ENCODE data around the gene PLXNA4.

The PLXNA4 gene

DNA sequence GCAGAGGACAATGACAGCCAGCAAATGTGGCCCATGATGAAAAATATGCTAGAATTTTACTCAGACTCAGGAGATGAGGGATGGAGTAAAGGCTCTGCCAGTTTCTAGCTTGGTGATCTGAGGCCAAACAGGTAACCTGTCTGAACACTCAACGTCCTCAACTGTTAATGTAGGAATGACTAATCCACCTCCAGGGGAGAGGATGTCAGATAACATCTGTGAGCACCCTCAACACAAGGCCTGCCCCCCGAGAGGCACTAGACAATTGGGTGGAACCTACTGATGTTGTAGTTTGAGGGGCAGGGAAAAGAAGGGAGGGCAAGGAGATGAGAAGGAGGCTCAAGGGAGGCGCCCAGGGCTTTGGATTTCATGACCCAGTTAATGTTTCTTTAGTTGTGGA, 445.1 kb downstream of the PLXNA4 start:
- DNase-seq = no peak

DNA sequence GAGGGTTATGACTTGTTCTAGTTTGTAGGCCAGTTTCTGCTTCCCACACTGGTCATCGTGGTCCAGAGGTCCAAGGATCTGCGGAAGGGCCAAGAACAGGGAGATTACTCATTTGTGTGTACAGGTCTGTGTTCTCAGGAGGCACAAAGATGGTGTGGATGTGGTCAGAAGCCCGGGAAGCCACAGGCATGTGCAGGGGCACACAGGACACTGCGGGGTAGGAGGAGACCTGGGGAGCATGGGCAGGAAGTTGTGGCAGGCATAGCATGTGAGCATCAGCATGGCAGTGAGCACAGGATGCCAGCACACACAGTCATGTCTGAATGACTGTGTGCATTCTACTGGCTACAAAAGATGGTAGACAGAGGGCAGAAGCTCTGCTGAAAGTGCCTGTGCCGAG, 445.8 kb downstream of the PLXNA4 start:
- no peak for DNase-seq

DNA sequence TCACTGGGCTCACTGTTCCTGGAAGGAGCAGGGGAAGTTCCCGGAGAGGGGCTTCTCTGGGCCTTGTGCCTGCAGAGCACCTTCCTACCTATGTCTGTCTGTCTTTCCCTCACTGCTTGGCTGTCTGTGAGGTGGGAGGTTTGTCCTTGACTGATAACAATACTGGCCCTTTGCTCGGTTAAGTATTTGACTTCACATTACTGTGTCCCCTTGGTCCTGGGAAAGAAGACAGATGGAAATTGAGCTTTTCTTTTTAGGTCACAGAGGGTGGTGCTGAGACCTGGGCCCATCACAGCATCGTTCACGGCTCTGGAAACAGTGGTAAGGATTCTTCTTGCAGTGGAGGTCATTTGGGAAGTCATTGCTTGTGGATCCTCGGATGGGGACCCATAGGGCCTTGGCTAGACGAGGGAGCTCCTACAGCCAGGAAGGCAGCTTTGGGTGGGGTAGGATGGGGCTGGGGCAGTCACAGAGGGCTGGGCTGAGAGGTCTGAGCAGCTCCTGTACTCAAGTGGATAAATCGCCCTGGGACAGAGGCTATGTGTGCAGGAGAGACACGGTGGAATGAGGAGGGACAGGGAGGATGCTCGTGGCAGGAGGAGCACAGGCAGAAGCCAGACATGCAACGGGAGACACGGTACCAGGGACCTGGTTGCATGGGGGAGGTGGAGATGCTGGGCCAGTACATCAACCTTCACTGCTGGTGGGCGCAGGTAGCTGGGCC, 450.2 kb downstream of the PLXNA4 start:
- no peak for DNase-seq

DNA sequence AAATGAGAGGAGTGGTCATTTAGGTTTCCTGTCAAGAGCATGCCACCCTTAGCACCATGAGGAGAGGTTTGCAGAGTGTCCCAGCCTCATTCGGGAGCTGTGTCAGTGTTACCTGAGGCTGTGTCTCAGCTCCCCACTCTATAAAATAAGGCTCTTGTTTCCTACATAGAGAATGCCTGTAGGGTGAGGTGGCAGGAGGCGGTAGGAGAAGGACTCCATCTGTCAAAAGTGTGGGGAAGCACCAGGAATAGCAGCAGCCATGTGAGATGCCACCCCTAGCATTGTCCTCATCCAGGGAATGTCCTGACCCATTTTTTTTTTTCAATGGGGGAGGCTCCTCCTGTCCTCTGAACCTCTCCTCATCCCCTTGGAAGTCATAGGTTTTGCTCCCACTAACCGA, 451.2 kb downstream of the PLXNA4 start:
- no peak for DNase-seq

- no peak for DNase-seq
Measured at GRCh38 chr7:132124575-132124974, 451.7 kb downstream of the PLXNA4 start.

GRCh38 chr7:132123773-132124172, 452.5 kb downstream of the PLXNA4 start:
- DNase-seq = no peak

DNA sequence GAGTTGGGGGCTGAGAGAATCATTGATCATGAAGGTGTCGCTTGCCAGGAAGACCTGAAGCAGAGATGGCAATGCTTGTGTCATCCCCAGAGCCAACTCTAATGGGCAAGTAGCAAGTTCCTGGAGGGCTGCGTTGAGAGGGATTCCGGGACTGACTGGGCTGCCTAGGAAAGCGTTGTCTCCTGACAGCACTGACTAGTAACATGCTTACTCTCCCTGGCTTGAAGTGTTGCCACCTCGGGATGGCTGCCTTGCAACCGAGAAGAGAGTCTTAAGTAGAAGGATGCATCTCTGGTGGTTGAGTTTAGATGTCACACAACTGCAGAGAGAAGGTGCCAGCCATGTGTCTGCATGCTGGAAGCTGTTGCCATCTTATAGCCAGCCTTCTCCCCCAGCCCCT, 453.4 kb downstream of the PLXNA4 start:
- DNase-seq = no peak

- no peak for DNase-seq
Measured at GRCh38 chr7:132121987-132122386, 454.3 kb downstream of the PLXNA4 start.

DNA sequence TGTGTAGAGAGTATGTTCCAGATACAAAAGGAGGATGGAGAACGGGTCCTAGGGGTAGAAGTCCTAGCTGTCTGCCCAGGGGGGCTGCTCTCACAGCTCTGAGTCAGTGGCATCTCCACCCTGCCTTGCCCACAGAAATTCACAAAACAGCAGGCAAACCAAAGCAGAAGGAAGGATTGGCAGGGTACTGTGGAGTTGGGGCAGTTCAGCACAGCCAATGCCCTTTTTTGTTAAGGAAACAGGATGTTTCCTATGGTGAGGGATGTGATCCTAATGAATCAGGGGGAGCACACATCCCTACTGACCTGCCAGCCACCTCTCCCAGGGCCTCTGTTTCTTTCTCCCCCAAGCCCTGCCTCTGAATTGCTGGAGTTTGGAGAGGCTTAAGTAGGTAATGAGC, 457.6 kb downstream of the PLXNA4 start:
- no peak for DNase-seq

DNA sequence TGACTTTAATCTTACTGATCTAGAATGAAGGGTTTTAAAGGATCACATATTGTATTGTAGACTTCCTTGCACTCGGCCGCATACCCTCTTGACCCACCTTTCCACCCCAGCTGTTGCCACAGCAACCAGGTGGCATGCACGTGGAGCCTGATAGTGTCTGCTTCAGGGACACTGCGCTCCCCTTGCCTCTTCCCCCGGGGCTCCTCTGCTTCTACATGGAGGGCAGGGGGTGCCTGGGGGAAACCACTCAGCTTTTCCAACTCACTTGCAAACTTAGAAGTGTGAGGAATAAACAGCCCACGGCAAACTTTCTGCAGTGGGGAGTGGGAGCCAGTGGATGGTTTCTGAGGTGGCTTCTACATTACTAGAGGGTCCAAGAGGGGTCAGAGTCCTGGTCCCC, 458.6 kb downstream of the PLXNA4 start:
- DNase-seq = no peak

DNA sequence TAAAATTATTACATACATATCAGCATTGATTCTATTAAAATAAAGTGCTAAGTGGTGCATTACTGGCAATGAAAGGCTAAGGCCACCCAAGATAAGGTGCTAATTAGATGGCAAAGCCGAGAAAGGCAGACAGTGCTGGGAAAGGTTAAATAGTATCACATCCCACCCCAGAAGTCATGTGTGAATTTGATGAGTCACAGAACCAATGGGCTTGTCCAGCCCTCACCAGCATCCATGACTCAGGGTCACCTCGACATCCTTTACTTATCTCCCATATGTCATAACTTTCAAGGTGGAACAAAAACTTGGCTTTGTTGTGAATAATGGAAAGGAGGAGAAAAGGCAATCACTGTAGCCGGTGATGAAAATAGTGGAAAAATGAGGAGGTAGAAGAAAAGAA, 459.1 kb downstream of the PLXNA4 start:
- DNase-seq = no peak

GRCh38 chr7:132116369-132116768, 459.9 kb downstream of the PLXNA4 start:
- no peak for DNase-seq

- DNase-seq = no peak
Measured at GRCh38 chr7:132115758-132116157, 460.5 kb downstream of the PLXNA4 start.

DNA sequence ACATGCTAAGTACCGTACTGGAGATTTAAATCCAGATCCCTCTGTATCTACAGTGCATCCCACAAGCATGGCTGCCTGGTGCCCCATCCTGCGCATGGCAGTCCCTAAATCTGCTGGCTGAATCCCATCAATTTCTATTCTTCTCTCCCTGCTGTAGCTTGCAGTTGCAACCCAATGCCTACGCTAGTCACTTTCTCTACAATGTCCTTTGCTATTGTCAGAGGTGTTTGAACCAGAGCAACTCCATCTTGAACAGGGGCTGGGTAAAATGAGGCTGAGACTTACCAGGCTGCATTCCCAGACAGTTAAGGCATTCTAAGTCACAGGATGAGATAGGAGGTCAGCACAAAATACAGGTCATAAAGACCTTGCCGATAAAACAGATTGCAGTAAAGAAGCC, 461.2 kb downstream of the PLXNA4 start:
- DNase-seq = no peak

DNA sequence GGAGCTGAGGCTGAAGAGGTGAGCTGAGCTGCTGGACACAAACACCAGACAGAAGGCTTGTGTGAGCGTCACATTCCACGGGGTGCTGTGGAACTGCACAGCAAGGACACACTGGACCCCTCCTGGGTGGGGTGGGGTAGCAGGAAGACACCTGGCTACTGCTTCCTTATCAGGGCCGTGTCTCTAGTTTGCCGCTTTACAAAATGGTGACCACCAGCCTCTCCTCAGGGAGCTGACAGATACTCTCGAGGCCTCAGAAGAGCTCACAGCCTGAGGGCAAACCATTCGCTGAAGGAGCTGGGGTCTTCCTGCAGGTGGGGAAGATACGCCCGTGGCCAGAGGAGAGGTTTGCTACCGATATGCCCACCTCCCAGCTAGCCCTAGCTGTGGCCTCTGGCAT, 461.9 kb downstream of the PLXNA4 start:
- DNase-seq = no peak

- DNase-seq = no peak
Measured at GRCh38 chr7:132113536-132114371, 462.5 kb downstream of the PLXNA4 start.

DNA sequence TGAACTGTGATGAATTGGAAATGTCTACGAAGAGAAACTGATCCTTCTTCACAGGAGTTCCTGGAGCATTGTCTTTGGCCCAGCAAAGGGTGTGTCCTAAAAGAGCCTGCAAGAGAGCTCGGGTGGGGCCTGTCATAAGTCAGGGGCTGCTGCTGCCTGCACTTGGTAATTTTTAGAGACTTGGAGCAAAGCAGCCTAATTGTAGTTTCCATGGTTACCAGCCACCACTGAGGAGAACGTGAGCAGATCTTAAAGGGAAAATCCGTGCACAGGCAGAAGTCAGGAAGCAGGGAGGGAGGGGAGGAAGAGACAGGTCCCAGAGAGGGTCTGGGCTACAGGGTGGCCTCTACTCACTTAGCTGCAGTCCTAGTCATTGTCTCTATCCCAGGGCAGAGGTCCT, 463.6 kb downstream of the PLXNA4 start:
- DNase-seq = no peak

DNA sequence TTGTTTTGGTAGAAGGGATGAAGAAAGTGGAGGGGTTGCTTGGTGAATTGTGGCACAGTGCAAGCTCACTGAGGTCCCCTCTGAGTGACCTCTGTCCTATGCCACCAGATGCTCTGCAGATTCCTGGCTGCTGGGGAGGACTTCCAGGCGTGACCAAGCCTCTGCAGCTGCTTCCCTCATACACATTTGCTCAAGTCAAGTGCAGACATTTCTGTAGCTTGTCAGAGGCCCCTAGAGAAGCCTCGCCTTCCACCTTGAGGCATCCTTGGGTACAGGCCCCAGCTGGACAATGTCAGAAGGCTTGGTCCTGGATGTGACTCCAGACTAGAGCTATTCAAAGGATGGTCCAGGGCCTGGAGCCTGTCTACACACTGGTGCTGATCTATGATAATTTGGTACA, 464.2 kb downstream of the PLXNA4 start:
- DNase-seq = no peak

DNA sequence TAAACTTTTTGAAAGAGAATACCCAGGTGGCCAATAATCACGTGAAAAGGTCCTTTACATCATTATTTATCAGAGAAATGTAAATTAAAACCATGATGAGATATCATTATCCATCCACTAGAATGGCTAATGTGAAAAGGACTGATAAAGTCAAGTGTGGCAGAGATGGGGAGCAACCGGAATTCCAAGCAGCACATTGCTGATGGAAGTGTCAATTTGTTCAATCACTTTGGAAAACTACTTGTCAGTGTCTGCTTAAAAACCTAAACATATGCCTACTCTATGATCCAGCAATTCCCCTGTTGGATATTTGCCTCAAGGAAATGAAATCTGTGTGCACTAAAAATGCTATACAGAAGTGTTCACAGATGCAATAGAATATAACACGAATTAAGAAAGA, 465.6 kb downstream of the PLXNA4 start:
- DNase-seq = no peak

- DNase-seq = no peak
Measured at GRCh38 chr7:132109769-132110168, 466.5 kb downstream of the PLXNA4 start.

GRCh38 chr7:132108563-132108962, 467.7 kb downstream of the PLXNA4 start:
- DNase-seq = no peak

GRCh38 chr7:132106491-132106890, 469.8 kb downstream of the PLXNA4 start:
- DNase-seq = no peak

DNA sequence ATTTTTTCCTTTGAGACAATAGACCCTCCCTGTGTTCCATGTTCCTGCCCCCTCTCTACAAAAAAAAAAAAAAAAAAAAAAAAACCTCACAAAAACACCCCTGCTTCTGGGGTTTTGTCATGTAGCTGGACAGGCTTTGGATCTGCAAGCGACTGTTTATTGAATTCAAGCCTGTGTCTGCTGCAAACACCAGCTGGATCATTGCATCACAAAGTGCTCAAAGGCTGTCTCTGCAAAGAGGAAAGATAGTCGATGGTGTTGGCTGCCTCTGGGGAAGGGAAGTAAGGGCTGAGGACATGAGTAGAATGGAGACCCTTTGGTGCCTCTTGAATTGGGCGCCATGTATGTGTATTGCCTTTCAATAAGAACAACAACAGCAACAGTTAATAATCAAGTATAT, 471.2 kb downstream of the PLXNA4 start:
- no peak for DNase-seq

- no peak for DNase-seq
Measured at GRCh38 chr7:132103718-132104117, 472.6 kb downstream of the PLXNA4 start.

DNA sequence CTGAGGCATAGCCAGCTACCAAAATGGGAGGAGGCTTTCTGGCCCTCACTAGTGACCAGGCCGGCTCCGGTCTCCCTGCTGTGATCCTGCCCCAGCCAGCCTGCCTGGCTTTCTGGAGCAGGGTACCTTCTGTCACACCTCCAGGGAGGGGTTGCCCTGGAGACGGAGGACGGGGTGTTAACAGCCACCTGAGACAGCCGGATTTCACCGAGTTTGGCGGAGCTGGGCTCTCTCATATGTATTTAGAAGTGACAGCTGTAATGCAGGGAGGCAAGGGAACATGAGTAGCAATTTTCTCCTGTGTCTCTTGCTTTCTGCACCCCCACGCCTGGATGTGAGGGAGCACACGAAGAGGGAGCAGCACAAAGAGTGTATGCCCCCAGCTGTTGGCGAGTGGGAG, 473.3 kb downstream of the PLXNA4 start:
- DNase-seq = no peak

Data from inflammatory macrophage treated with lipopolysaccharide for 1 hour (primary cell).